ENCODE measurements around the gene GM2A. TPM values are rescaled to one million over a fixed set of nuclear protein-coding genes. Genes with fewer than 3 reads are reported as not detected.
"Not testable (repeated sequence)": the region's sequence is repeated elsewhere in the genome, so short reads cannot be mapped to it uniquely, and the experiment has no call there.

The GM2A gene
- total and polyA plus RNA-seq, 2 donors = 36.6 to 38.4 TPM

GRCh38 chr5:151234476-151235238 is 18.3 kb upstream of the GM2A start:
- Histone ChIP-seq H3K4me3 (ENCODE audit: low read length in 2 of 2) (no peak overlapping the region), H3K4me1 (ENCODE audit: control insufficient read depth in 2 of 2, insufficient read depth in 2 of 2, low read length in 2 of 2) (peaks cover 16 to 37% of the 10 kb centered on the region in 2 donors), H3K36me3 (ENCODE audit: control insufficient read depth in 2 of 2, insufficient read depth in 2 of 2, low read length in 1 of 2) (peaks cover 0 to 19% of the 10 kb centered on the region in 2 donors), H3K27me3 (ENCODE audit: control insufficient read depth in 2 of 2, insufficient read depth in 1 of 2, low read length in 1 of 2) (no peaks in the 10 kb centered on the region), H3K9me3 (ENCODE audit: control insufficient read depth in 2 of 2, insufficient read depth in 1 of 2, low read length in 1 of 2) (no peaks in the 10 kb centered on the region), H3K27ac (ENCODE audit: low read depth in 1 of 2, low read length in 1 of 2) (no peak overlapping the region)
- 49% methylated on average over 17 of the region's 17 CpGs for WGBS
- peak in 2 of 9 donors; percentile 42 to 60 for DNase-seq (ENCODE audit: low read depth in 6 of 9, low spot score in 9 of 9)

- peaks cover 0 to 16% of the 10 kb centered on the region in 2 donors for H3K36me3 ChIP-seq (ENCODE audit: control insufficient read depth in 2 of 2, insufficient read depth in 2 of 2, low read length in 1 of 2)
- not testable (repeated sequence) for H3K4me3 ChIP-seq (ENCODE audit: low read length in 2 of 2); H3K27ac ChIP-seq (ENCODE audit: low read depth in 1 of 2, low read length in 1 of 2); H3K27me3 ChIP-seq (ENCODE audit: control insufficient read depth in 2 of 2, insufficient read depth in 1 of 2, low read length in 1 of 2); H3K9me3 ChIP-seq (ENCODE audit: control insufficient read depth in 2 of 2, insufficient read depth in 1 of 2, low read length in 1 of 2); DNase-seq (ENCODE audit: low read depth in 6 of 9, low spot score in 9 of 9)
- 97% methylated on average over 6 of the region's 6 CpGs for WGBS
- peaks cover 16 to 38% of the 10 kb centered on the region in 2 donors for H3K4me1 ChIP-seq (ENCODE audit: control insufficient read depth in 2 of 2, insufficient read depth in 2 of 2, low read length in 2 of 2)
Measured at GRCh38 chr5:151235239-151235571, 17.8 kb upstream of the GM2A start.

GRCh38 chr5:151236888-151237287 is 16.1 kb upstream of the GM2A start:
- 98% methylated on average over 1 of the region's 1 CpG for WGBS
- Histone ChIP-seq H3K27ac (ENCODE audit: low read depth in 1 of 2, low read length in 1 of 2) (no peak overlapping the region), H3K36me3 (ENCODE audit: control insufficient read depth in 2 of 2, insufficient read depth in 2 of 2, low read length in 1 of 2) (peaks cover 0 to 12% of the 10 kb centered on the region in 2 donors), H3K4me1 (ENCODE audit: control insufficient read depth in 2 of 2, insufficient read depth in 2 of 2, low read length in 2 of 2) (peaks cover 16 to 38% of the 10 kb centered on the region in 2 donors), H3K27me3 (ENCODE audit: control insufficient read depth in 2 of 2, insufficient read depth in 1 of 2, low read length in 1 of 2) (no peaks in the 10 kb centered on the region), H3K9me3 (ENCODE audit: control insufficient read depth in 2 of 2, insufficient read depth in 1 of 2, low read length in 1 of 2) (no peaks in the 10 kb centered on the region), H3K4me3 (ENCODE audit: low read length in 2 of 2) (no peak overlapping the region)
- no peak for DNase-seq (ENCODE audit: low read depth in 6 of 9, low spot score in 9 of 9)

GRCh38 chr5:151237685-151238084 is 15.3 kb upstream of the GM2A start:
- no peak for DNase-seq (ENCODE audit: low read depth in 6 of 9, low spot score in 9 of 9)
- 98% methylated on average over 7 of the region's 7 CpGs for WGBS
- H3K9me3 ChIP-seq (ENCODE audit: control insufficient read depth in 2 of 2, insufficient read depth in 1 of 2, low read length in 1 of 2) = no peaks in the 10 kb centered on the region
- peaks cover 16 to 38% of the 10 kb centered on the region in 2 donors for H3K4me1 ChIP-seq (ENCODE audit: control insufficient read depth in 2 of 2, insufficient read depth in 2 of 2, low read length in 2 of 2)
- H3K36me3 ChIP-seq (ENCODE audit: control insufficient read depth in 2 of 2, insufficient read depth in 2 of 2, low read length in 1 of 2) = peaks cover 0 to 8% of the 10 kb centered on the region in 2 donors
- no peak overlapping the region for H3K4me3 ChIP-seq (ENCODE audit: low read length in 2 of 2)
- no peaks in the 10 kb centered on the region for H3K27me3 ChIP-seq (ENCODE audit: control insufficient read depth in 2 of 2, insufficient read depth in 1 of 2, low read length in 1 of 2)
- no peak overlapping the region for H3K27ac ChIP-seq (ENCODE audit: low read depth in 1 of 2, low read length in 1 of 2)

GRCh38 chr5:151238303-151238741 is 14.7 kb upstream of the GM2A start:
- Histone ChIP-seq H3K27ac (ENCODE audit: low read depth in 1 of 2, low read length in 1 of 2) (peak overlapping the region in 1 of 2 donors; percentile 40), H3K4me1 (ENCODE audit: control insufficient read depth in 2 of 2, insufficient read depth in 2 of 2, low read length in 2 of 2) (peaks cover 16 to 38% of the 10 kb centered on the region in 2 donors), H3K4me3 (ENCODE audit: low read length in 2 of 2) (no peak overlapping the region), H3K36me3 (ENCODE audit: control insufficient read depth in 2 of 2, insufficient read depth in 2 of 2, low read length in 1 of 2) (peaks cover 0 to 8% of the 10 kb centered on the region in 2 donors), H3K9me3 (ENCODE audit: control insufficient read depth in 2 of 2, insufficient read depth in 1 of 2, low read length in 1 of 2) (no peaks in the 10 kb centered on the region), H3K27me3 (ENCODE audit: control insufficient read depth in 2 of 2, insufficient read depth in 1 of 2, low read length in 1 of 2) (no peaks in the 10 kb centered on the region)
- 82% methylated on average over 14 of the region's 14 CpGs for WGBS
- DNase-seq (ENCODE audit: low read depth in 6 of 9, low spot score in 9 of 9) = peak in 1 of 9 donors; percentile 21

- Histone ChIP-seq H3K9me3 (ENCODE audit: control insufficient read depth in 2 of 2, insufficient read depth in 1 of 2, low read length in 1 of 2) (no peaks in the 10 kb centered on the region), H3K27me3 (ENCODE audit: control insufficient read depth in 2 of 2, insufficient read depth in 1 of 2, low read length in 1 of 2) (no peaks in the 10 kb centered on the region), H3K4me3 (ENCODE audit: low read length in 2 of 2) (no peak overlapping the region), H3K4me1 (ENCODE audit: control insufficient read depth in 2 of 2, insufficient read depth in 2 of 2, low read length in 2 of 2) (peaks cover 9 to 28% of the 10 kb centered on the region in 2 donors), H3K36me3 (ENCODE audit: control insufficient read depth in 2 of 2, insufficient read depth in 2 of 2, low read length in 1 of 2) (peaks cover 0 to 13% of the 10 kb centered on the region in 2 donors), H3K27ac (ENCODE audit: low read depth in 1 of 2, low read length in 1 of 2) (no peak overlapping the region)
- WGBS = 30% methylated on average over 17 of the region's 17 CpGs
- DNase-seq (ENCODE audit: low read depth in 6 of 9, low spot score in 9 of 9) = peak in 3 of 9 donors; percentile 65 to 69 (median 69)
Measured at GRCh38 chr5:151239237-151239861, 13.6 kb upstream of the GM2A start.

- H3K9me3 ChIP-seq (ENCODE audit: control insufficient read depth in 2 of 2, insufficient read depth in 1 of 2, low read length in 1 of 2); H3K27ac ChIP-seq (ENCODE audit: low read depth in 1 of 2, low read length in 1 of 2); DNase-seq (ENCODE audit: low read depth in 6 of 9, low spot score in 9 of 9); H3K27me3 ChIP-seq (ENCODE audit: control insufficient read depth in 2 of 2, insufficient read depth in 1 of 2, low read length in 1 of 2); H3K4me3 ChIP-seq (ENCODE audit: low read length in 2 of 2): not testable (repeated sequence)
- H3K4me1 ChIP-seq (ENCODE audit: control insufficient read depth in 2 of 2, insufficient read depth in 2 of 2, low read length in 2 of 2) = peaks cover 5 to 19% of the 10 kb centered on the region in 2 donors
- 98% methylated on average over 10 of the region's 10 CpGs for WGBS
- peaks cover 0 to 11% of the 10 kb centered on the region in 2 donors for H3K36me3 ChIP-seq (ENCODE audit: control insufficient read depth in 2 of 2, insufficient read depth in 2 of 2, low read length in 1 of 2)
Measured at GRCh38 chr5:151240268-151240835, 12.6 kb upstream of the GM2A start.

- peaks cover 5 to 19% of the 10 kb centered on the region in 2 donors for H3K4me1 ChIP-seq (ENCODE audit: control insufficient read depth in 2 of 2, insufficient read depth in 2 of 2, low read length in 2 of 2)
- no peaks in the 10 kb centered on the region for H3K27me3 ChIP-seq (ENCODE audit: control insufficient read depth in 2 of 2, insufficient read depth in 1 of 2, low read length in 1 of 2)
- H3K9me3 ChIP-seq (ENCODE audit: control insufficient read depth in 2 of 2, insufficient read depth in 1 of 2, low read length in 1 of 2) = no peaks in the 10 kb centered on the region
- no peak for DNase-seq (ENCODE audit: low read depth in 6 of 9, low spot score in 9 of 9)
- peaks cover 0 to 11% of the 10 kb centered on the region in 2 donors for H3K36me3 ChIP-seq (ENCODE audit: control insufficient read depth in 2 of 2, insufficient read depth in 2 of 2, low read length in 1 of 2)
- H3K4me3 ChIP-seq (ENCODE audit: low read length in 2 of 2) = no peak overlapping the region
- whole genome bisulfite sequencing = 96% methylated on average over 2 of the region's 2 CpGs
- H3K27ac ChIP-seq (ENCODE audit: low read depth in 1 of 2, low read length in 1 of 2) = no peak overlapping the region
Measured at GRCh38 chr5:151240924-151241635, 11.9 kb upstream of the GM2A start.
